Osteoblast (primary cell): ENCODE measurements around the gene JUP. TPM values are rescaled to one million over a fixed set of nuclear protein-coding genes. Genes with fewer than 3 reads are reported as not detected.

ENCODE experiments used
- DNase-seq: peaks from one replicate; pipeline ENCODE4 v3.0.0; 2011; ENCODE audit warnings: low spot score, mixed read lengths; ENCODE audit not compliant: insufficient read length; ENCODE audit errors: missing footprints
- H2AFZ ChIP-seq: 2 replicates; pipeline ENCODE4 v1.6.0; 2011; ENCODE audit warnings: mild to moderate bottlenecking, low read length
- H3K27ac ChIP-seq: 2 replicates; pipeline ENCODE4 v1.5.1; 2011; ENCODE audit warnings: mild to moderate bottlenecking, low read depth, low read length, moderate library complexity
- H3K27me3 ChIP-seq: 2 replicates; pipeline ENCODE4 v1.6.0; 2012; ENCODE audit warnings: mild to moderate bottlenecking, control low read depth, inconsistent platforms, low read length, moderate library complexity; ENCODE audit not compliant: insufficient read depth
- H3K36me3 ChIP-seq: 2 replicates; pipeline ENCODE4 v1.5.1; 2011; ENCODE audit warnings: mild to moderate bottlenecking, low read length, control low read depth, moderate library complexity; ENCODE audit not compliant: insufficient read depth
- H3K4me1 ChIP-seq: 2 replicates; pipeline ENCODE4 v1.5.1; 2011; ENCODE audit warnings: mild to moderate bottlenecking, low read length, control low read depth, moderate library complexity; ENCODE audit not compliant: insufficient read depth
- H3K4me2 ChIP-seq: 2 replicates; pipeline ENCODE4 v1.6.0; 2011; ENCODE audit warnings: mild to moderate bottlenecking, low read length; ENCODE audit not compliant: insufficient read depth
- H3K4me3 ChIP-seq: fragments of 200-600 bp; sonication (generic); 3 replicates; pipeline ENCODE4 v1.5.1; 2012; ENCODE audit warnings: mild to moderate bottlenecking, low read length, inconsistent platforms; ENCODE audit not compliant: insufficient read depth
- H3K79me2 ChIP-seq: 2 replicates; pipeline ENCODE4 v1.6.0; 2012; ENCODE audit warnings: mild to moderate bottlenecking, low read length, control low read depth, inconsistent platforms; ENCODE audit not compliant: insufficient read depth
- H3K9me3 ChIP-seq: 2 replicates; pipeline ENCODE4 v1.5.1; 2011; ENCODE audit warnings: low read depth, low read length, control low read depth
- H4K20me1 ChIP-seq: 2 replicates; pipeline ENCODE4 v1.6.0; 2012; ENCODE audit warnings: mild to moderate bottlenecking, low read length, control low read depth; ENCODE audit not compliant: insufficient read depth
- total RNA-seq: library from RNA; depleted of rRNA; stranded (reverse); fragments of >200 nt; gene quantifications from 2 replicates; pipeline ENCODE4 v1.2.3, GENCODE V29; 2012
- TF ChIP-seq, protein P1 (sequence below): IDR thresholded peaks from 2 replicates; pipeline ENCODE4 v1.5.1; 2011; ENCODE audit warnings: mild to moderate bottlenecking, low read depth, low read length, moderate library complexity; ENCODE audit errors: extremely low read depth

Gene JUP
- total RNA-seq, 1 donor = 24.2 TPM

DNA sequence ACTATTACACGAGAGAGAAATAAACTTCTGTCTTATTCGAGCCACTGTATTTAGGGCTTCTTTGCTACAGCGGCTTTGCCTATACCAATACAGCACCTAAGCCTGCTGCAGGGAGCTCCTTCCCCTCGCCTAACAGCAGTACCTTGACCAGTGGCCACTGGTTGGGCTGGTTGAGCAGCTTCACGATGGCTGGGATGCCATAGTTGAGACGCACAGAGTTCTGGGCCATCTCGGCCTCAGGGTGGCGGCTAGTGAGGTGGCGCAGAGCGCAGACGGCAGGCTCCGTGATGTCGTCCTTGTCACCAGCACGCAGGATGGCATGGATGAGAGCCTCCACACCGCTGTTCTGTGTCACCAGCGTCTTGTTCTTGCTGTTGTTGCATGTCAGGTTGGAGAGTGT, 23.7 kb downstream of the JUP start:
- peak; percentile 66 for DNase-seq
- Histone ChIP-seq H3K9me3 (no peaks in the 10 kb centered on the region), H2AFZ (no peak overlapping the region), H3K36me3 (no peaks in the 10 kb centered on the region), H3K27ac (no peak overlapping the region), H4K20me1 (no peaks in the 10 kb centered on the region), H3K79me2 (no peaks in the 10 kb centered on the region), H3K4me2 (no peak overlapping the region), H3K4me3 (no peak overlapping the region), H3K27me3 (no peaks in the 10 kb centered on the region), H3K4me1 (no peaks in the 10 kb centered on the region)
- TF ChIP-seq, protein P1, sequence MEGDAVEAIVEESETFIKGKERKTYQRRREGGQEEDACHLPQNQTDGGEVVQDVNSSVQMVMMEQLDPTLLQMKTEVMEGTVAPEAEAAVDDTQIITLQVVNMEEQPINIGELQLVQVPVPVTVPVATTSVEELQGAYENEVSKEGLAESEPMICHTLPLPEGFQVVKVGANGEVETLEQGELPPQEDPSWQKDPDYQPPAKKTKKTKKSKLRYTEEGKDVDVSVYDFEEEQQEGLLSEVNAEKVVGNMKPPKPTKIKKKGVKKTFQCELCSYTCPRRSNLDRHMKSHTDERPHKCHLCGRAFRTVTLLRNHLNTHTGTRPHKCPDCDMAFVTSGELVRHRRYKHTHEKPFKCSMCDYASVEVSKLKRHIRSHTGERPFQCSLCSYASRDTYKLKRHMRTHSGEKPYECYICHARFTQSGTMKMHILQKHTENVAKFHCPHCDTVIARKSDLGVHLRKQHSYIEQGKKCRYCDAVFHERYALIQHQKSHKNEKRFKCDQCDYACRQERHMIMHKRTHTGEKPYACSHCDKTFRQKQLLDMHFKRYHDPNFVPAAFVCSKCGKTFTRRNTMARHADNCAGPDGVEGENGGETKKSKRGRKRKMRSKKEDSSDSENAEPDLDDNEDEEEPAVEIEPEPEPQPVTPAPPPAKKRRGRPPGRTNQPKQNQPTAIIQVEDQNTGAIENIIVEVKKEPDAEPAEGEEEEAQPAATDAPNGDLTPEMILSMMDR = no peak

DNA sequence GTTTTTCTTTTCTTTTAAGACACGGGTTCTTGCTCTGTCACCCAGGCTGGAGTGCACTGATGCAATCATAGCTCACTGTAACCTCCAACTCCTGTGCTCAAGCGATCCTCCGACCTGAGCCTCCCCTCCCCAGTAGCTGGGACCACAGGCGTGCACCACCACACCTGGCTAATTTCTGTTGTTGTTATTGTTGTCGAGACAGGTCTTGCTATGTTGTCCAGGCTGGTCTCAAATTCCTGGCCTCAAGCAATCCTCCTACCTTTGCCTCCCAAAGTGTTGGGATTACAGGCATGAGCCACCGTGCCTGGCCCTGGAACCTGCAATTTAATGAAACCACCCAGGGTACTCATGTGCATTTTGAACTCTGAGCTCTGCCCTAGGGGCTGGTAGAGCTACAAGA, 24.1 kb downstream of the JUP start:
- no peak for DNase-seq
- Histone ChIP-seq H4K20me1 (no peaks in the 10 kb centered on the region), H3K4me3 (no peak overlapping the region), H2AFZ (no peak overlapping the region), H3K27me3 (no peaks in the 10 kb centered on the region), H3K4me2 (no peak overlapping the region), H3K36me3 (no peaks in the 10 kb centered on the region), H3K27ac (no peak overlapping the region), H3K4me1 (no peaks in the 10 kb centered on the region), H3K79me2 (no peaks in the 10 kb centered on the region), H3K9me3 (no peaks in the 10 kb centered on the region)
- TF ChIP-seq, protein P1 = no peak

DNA sequence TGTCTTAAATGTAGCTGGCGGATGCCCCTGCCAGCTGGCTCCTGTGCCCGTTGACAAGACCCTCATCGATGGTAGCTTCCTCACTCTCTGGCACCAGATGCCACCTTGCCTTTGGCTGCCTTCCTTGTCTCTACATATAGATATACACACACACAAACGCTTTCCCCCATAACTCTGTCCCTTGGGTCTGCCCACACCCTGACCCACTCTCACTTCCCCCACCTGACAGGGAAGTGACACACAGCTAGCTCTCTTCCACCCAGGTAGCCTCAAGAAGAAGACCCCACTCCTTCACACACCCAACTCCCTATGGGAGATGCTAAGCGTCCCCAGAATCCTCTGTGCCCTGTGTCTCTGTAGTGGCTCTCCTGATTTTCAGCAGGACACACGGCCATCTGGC, 25.6 kb downstream of the JUP start:
- H3K27ac ChIP-seq = no peak overlapping the region
- no peaks in the 10 kb centered on the region for H4K20me1 ChIP-seq
- no peaks in the 10 kb centered on the region for H3K9me3 ChIP-seq
- no peak overlapping the region for H3K4me2 ChIP-seq
- no peak overlapping the region for H2AFZ ChIP-seq
- DNase-seq = peak; percentile 59
- H3K27me3 ChIP-seq = no peaks in the 10 kb centered on the region
- no peaks in the 10 kb centered on the region for H3K79me2 ChIP-seq
- H3K36me3 ChIP-seq = no peaks in the 10 kb centered on the region
- H3K4me1 ChIP-seq = no peaks in the 10 kb centered on the region
- no peak overlapping the region for H3K4me3 ChIP-seq
- TF ChIP-seq, protein P1 = no peak

DNA sequence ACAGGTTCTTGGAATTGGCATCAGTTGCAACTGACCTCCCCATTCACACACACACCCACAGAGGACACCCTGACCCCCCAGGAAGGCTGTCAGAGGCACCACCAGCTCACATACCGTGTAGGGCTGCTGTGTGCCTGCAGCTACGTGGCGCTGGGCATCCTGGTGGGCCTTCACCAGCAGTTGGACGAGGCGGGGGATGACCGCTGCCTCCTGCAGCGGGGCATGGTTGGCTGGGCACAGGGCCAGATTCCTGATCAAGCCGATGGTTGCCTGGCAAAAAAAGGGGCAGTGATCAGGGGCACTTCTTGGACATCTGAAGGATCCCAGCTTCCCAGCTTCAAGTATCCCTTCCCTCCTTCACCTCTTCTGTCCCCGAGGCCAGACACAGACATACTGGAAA, 27.9 kb downstream of the JUP start:
- H3K79me2 ChIP-seq = no peaks in the 10 kb centered on the region
- H2AFZ ChIP-seq = no peak overlapping the region
- H4K20me1 ChIP-seq = no peaks in the 10 kb centered on the region
- no peak overlapping the region for H3K27ac ChIP-seq
- no peaks in the 10 kb centered on the region for H3K9me3 ChIP-seq
- no peaks in the 10 kb centered on the region for H3K36me3 ChIP-seq
- H3K4me3 ChIP-seq = no peak overlapping the region
- H3K27me3 ChIP-seq = no peaks in the 10 kb centered on the region
- H3K4me2 ChIP-seq = no peak overlapping the region
- no peaks in the 10 kb centered on the region for H3K4me1 ChIP-seq
- TF ChIP-seq, protein P1 = no peak
- peak; percentile 9 for DNase-seq
